ENCODE data around the gene ADGRG6.

The ADGRG6 gene

DNA sequence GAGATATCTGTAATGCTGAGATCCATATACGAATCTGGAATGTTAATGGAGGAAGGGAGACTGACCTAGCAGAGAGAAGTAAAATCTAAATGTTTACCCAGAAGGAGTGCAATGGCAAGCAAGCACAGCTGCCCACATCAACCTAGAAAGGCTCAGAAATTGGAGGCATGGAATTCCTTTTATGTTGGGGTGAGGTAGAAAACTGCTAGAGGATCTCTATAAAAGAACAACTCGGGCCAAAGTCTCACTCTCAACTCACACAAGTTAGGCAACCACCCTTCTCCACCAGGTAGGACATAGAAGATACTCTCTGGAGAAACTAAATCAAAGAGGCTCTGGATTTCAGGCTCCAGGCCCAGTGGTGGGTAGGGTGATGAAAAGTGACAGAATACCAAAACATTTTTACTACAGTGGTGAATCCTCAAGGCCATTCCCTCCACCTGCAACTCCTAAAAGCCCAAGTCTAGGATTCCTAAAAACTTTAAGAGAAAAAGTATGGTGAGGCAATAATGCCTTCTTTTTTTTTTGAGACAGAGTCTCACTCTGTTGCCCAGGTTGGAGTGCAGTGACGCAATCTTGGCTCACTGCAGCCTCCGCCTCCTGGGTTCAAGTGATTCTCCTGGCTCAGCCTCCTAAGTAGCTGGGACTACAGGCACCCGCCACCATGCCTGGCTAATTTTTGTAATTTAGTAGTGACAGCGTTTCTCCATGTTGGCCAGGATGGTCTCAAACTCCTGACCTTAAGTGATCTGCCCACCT, 9.5 kb upstream of the ADGRG6 start:
- no peak for DNase-seq

DNA sequence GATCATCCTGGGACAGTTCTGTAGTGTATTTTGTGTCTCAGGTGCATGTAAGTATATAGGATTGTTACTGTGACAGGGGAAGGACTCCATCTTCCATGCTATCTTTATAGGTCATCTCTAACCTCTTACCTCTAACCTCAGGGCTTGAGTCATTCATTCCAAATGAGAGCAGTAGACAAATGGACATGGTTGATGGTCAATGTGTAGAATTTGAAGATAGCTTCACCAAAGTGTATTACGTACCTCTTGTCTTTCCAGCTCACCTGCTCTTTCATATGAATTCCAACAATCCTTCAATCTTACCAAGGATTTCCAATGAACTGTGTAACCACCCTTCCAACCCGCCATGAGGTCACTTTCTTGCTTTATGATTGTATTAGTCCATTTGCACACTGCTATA, 8.7 kb upstream of the ADGRG6 start:
- DNase-seq: no peak

DNA sequence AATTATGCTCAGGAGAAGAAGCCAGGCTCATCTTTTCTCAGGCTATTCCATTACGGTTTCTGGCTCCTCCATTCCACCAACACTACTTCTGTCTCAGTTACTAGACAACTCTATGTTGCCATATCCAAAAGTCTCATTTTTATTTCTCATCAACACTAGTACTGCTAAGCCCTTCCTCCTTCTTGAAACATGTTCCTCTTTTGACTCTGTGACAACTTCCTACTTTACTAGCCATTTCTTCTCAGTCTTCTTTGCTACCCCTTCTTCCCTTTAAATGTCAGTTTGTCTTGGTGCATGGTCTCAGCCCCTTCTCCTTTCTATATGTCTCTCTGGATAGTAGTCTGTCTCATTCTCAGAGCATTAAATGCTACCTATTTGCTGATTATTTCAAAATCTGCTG, 7.1 kb upstream of the ADGRG6 start:
- no peak for DNase-seq

DNA sequence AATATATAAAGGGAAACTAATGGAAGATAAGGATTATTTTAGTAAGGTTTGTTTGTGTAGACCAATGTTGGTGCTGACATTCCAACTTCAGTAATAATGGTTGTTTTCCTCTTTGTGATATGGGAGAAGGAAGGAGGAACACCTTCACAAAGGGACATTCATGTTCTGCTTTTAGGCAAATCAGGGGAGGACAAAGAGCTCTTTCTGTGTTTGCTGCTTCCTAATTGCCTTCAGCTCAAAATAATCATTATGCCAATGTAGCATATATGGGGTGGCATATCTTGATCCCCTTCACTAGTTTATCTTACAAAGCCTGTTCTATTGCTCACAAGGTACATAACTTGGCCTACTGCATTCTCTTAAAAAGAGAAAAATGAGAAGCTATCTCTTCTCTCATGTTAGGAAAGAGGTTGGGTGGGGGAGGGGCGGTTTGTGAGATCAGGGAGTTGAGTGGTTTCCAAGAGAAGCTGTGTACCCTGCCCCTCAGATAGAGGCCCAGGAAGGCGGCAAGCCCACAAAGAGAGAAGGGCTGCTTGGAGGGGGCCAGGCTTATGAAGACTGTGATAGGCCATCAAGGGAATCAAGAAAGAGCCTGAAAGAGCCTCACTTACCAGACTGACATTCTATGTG, 4.7 kb upstream of the ADGRG6 start:
- DNase-seq: no peak

DNA sequence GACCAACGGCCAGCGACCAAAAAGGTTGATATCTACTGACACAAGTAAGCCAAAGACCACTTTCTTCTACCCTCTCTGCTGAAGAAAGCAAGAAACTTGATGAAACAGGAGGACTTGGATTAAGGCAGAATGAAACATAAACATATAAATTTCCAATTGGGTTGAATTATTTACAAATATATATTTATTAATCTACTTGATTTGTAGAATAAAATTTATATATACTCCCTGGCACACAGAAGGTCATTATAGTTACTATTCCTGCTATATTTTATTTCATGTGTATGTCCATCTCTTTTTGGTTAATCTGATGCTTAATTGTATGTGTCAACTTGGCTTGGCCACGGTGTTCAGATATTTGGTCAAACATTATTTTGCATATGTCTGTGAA, 4.2 kb upstream of the ADGRG6 start:
- DNase-seq: no peak

DNA sequence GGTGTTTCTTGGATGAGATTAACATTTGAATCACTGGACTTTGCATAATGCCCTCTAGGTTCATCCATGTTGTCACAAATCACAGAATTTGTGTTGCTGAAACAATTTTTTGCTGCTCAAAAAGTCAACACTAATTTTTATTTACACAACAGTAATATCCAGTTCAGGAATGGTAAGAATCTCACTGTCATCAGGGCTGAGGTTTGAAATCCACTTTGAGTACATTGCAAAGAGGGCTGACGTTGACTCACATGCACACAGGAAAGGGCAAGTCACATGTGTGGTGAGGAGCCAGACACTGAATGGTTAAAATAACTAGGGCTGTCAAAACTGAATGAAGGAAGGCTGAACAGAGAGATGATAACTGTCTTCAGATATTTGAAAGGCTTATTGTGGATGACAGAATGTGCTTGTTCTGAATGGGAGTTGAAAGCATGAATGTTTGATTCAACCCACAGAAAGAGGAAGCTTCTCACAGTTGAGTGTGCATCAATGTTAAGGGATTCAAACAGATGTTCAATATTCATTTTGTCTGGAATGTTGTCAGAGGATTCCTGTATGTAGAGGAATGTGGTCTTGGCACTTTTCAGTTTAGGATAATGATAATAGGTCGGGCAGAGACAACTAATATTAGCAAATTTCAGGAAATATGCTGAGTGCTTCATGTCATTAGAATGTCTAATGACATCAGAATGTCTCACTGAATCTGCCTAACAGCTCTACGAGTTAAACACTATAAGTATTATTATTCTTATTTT, 3.6 kb upstream of the ADGRG6 start:
- no peak for DNase-seq

DNA sequence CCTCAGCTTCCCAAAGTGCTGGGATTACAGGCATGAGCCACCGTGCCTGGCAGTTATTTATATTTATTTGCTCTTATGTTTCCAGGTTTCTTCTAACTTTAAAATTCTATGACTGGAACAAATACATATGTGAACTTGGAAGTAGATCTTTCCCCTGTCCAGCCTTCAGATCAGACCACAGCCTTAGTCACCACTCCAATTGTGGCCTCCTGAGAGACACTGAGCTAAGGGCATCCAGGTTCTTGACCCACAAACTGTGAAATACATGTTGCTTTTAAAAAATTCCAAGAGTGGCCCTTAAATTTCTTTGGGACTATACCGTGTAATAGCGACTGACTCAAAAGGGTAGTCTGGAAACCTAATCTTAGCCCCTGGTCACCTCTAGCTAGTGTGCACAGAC, 1.5 kb upstream of the ADGRG6 start:
- no peak for DNase-seq

DNA sequence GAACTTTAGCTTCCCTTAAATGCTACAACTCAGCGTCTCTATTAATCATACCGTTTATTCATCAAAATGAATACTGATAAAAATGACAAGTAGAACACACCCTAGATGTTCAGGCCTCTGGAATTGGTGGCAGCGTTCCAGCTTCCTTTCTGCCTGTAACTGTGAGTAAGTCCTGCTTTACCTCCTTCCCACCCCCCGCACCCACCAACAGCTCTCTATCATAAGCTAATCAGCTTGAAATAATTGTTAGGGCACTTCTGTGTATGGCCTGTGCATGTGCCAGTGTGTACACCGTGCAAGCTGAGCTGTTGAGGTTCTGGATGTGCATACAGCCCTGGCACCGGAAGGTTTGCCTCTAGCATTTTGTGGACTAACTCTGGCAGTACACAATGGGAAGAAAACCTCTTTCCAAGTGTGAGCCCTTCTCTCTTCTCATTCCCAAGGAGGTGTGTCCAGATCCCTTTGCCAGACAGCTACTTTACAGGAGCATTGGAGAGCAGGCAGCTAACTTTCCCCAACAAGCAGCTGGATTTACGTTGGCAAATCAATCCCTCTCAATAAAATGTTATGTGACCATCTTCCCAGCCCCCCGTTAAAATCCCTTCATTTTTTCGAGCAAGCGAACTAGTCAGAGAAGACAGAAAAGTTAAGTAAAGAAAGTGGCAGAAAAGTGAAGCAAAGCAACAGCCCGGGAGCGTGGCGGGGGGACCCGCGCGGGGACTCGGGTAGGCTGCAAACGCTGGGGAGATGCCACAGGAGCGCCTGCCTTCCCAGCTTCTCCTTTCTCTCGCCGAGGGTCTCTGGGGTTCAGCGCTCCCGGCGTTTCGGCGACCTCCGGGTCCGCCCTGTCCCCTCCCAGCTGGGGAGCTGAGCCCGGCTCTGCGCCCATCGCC, 803 bp upstream of the ADGRG6 start:
- DNase-seq: no peak

DNA sequence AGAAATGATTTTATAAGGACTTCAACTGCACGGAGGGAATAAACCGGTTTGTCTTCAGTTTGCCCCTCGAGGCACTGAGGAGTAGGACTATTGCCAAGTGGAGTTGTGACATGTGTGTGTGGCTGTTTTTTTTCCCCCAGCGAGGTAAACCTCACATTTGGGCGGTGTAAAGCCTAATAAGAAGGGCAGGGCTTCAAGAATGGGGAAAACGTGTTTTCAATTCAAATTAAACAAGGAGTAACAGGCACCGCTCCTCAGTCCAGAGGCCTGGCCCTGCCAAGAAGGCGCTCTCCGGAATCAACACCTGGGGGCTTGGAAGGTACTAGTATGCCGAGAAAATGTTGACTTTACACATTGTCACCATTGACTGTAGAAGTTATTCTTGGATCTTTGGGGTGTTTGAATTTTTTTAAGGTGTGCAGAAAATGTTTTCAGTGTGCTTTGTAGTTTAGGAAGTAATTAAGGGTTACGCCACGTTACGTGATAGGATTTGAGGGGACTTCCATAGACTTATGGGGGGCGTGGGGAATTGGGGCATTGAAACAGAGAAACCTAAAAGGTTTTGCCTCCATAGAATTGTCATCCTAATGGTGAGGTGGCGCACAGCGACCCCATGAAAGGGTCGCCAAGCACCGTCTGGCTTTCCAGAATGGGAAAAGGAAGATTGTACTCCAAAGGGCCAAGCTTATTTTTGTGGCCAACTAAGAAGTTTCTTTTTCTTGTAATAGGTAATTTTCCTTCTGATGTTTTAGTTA, 791 bp downstream of the ADGRG6 start:
- no peak for DNase-seq

DNA sequence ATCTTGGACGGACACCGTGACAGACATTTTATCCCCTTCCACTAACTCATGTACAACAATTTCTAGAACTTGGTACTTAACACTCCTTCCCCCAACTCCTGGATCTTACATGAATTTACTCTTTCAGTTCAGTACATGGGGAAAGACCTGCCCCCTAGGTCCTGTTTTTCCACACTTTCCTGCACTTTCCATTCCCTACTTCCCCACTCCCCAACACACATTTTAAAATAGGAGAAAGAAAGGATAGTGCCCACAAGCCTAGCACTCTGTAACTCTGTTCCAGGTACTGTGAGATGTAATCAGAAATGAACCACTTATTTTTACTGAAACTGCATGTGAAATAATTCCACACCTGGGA, 1.3 kb downstream of the ADGRG6 start:
- DNase-seq: no peak

DNA sequence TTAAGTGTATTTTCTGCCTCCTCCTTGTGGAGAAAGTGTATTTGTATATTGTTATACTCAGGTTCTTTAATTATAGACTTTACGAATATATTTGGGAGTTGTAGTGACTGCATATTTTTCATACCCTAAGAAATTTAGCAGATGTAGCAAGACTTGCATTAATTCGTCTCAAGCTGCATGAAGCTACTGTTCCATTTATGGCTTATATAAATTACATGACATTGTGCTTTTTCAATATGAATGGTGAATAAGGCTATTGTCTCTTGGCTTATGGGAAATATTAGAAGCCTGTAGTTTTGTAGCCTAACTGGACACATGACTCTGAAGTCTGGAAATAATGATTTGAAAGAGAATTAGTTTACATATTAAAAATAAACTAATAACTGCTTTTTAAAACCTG, 2.4 kb downstream of the ADGRG6 start:
- DNase-seq: no peak

DNA sequence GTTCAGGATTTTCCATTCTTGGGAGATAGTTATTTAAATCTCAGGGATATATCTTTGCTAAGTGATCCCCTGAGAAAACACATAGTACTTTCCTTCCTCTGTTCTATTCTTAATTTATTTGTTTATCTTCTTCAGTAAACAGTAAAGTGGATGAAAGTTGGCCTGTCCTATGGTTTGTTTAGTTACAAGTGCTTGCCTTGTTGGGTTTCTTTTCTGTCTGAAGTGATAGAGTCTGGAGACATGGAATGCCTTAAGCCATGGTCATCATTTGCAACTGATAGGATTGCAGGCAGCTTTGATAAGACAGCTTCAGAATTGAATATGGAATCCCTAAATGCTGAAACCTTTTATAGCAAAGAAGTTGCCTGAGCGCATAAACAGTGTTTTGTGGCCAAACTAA, 4.9 kb downstream of the ADGRG6 start:
- no peak for DNase-seq

DNA sequence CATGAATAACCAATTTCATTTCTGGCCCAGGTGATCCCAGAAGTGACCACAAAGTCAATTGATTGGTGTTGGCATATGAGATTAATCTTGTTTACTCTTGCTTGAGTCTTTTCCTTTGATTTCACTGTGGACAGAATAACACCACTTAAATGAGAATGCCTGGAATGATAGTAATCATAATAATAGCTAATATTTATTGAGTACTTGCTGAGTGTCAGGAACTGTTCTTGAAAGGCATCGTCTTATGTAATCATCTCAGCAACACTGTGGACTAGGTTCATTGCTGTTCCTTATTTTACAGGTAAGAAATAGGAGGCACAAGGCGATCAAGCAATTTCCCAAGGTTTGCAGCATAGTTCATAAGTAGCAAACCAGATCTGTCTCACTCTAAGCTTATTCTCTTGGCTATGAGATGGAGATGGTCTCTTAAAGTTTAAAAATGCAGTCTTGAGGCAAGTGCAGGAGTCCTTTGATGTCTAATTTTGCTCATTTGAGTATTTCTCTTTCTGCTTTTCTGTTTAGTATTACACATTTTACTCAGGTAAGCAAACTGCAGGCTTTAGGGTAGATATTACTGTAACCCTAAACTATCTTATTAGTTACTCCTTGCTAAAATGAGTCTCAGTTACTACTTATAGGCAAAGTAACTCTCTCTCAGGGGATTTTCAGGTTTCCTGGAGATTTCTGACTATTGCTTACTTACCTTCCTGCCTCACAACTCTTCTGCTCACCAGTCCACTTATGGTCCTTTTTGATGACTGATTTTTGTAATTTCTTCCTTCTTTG, 6.3 kb downstream of the ADGRG6 start:
- DNase-seq: no peak

DNA sequence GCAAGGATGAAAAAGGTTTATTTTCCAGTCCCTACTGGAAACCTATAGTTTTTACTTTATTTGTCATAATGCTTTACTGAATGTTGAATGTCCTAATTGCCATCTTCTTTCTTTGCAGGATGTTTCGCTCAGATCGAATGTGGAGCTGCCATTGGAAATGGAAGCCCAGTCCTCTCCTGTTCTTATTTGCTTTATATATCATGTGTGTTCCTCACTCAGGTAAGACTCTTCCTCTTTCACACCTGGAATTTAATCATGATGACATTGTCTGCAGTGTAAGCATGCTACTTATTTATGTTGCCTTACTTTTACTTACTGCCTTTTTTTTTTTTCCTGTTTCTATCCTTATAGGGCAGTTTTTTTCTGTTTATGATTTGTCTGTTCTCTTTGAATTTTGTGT, 7.6 kb downstream of the ADGRG6 start:
- DNase-seq: no peak

DNA sequence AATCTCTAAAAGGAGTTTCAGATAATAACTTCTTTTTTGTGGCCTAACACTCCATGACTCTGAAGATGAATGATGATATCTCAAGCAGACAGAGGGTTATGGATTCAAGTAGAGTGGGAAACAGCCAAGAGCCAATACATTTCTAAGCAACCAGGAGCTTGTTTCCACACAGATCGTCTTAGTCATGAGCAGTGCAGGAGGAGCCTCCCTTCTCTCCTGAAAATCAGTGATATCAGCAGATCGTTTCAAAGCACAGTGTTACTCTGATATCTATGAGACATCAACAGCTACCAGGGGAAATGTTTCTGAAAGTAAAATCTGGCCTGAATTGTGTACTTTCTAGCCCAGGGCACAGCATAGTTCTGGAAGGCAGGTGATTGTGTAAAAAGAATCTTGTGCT, 11.5 kb downstream of the ADGRG6 start:
- DNase-seq: no peak

DNA sequence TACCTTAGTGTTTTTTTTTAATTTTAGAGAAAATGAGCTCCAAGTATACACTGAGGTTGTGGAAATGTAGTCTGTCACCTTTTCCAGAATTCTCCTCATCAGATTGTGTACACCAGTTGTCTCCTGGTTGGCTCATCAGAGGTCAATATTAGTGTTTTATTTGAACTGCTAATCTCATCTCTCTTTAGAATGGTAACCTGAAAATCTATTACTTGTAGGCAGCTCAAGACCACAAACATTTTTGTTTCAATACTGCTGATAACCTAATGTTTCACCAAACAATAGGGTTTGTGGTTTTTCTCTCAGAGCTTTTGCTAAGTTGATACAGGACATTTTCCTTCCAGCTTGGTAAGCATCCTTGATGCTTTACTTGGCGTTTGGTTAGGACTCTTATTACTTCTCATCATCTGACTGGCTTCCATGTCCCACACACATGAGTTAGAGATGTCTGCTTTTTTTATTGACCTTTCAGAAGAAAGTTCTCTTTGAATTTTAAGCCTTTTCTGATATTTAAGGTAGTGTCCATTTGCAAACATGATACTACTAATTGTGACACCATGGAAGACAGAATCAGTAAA, 15.1 kb downstream of the ADGRG6 start:
- no peak for DNase-seq

DNA sequence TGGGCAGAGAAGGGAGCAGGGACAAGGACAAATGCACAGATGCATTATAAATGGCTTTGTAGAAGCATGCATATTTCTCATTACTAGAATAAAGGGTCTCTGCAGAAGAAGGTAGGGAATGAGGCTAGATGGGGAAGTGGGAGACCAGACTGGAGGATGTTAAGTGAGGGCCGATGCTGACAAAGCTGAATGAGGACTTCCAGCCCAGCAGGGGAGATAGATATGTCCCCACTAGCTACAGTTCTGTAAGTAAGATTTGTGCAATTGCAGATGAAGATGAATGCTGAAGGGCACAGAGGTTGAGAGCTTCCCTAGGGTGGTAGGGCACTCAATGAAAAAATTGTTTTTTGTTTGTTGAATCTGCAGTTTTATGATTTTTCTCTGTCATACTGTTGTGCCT, 16.9 kb downstream of the ADGRG6 start:
- DNase-seq: no peak

DNA sequence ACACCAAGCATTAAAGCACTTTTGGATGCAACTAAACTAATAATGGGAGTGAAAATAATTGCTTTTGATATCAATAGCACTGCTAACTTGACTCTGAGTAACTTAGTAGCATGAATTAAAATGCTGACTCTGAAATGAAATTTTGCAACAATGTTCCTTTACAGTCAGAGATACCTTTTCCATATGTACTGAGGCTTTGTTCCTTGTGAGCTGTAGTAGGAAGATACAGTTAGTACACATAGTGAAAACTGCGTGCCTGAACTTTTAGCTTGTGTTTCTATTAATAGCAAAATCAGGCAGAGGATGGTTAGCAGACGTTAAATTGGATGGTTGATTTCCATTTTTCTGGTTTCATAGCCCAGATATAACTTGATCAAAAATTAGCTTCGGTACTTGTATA, 18.6 kb downstream of the ADGRG6 start:
- no peak for DNase-seq

DNA sequence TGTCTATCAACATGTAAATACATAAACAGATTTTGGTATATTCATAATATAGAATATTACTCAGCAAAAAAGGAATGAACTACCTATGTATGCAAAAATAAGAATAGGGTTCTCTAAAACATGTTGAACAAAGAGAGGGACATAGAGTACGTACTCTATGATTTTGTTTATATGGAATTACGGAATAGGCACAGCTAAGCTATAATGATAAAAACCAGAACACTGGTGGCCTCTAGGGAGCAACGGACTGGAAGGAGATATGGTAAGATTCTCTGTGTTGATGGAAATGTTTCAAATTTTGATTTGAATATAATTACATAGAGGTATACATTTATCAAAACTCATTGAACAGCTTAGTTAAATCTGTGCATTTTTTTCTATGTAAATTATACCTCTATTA, 19.6 kb downstream of the ADGRG6 start:
- DNase-seq: no peak

DNA sequence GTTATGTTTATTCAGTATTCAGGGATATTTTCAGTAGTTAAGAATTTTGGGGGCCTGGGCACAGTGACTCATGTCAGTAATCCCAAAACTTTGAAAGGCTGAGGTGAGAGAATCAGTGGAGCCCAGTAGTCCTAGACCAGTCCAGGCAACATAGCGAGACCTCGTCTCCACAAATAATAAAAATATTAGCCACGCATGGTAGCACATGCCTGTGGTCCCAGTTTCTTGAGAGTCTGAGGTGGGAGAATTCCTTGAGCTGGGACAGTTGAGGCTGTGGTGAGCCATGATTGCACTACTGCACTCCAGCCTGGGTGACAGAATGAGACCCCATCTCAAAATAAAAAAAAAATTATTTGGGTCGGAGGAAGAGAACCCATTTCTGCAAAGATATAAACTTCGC, 20.3 kb downstream of the ADGRG6 start:
- no peak for DNase-seq

DNA sequence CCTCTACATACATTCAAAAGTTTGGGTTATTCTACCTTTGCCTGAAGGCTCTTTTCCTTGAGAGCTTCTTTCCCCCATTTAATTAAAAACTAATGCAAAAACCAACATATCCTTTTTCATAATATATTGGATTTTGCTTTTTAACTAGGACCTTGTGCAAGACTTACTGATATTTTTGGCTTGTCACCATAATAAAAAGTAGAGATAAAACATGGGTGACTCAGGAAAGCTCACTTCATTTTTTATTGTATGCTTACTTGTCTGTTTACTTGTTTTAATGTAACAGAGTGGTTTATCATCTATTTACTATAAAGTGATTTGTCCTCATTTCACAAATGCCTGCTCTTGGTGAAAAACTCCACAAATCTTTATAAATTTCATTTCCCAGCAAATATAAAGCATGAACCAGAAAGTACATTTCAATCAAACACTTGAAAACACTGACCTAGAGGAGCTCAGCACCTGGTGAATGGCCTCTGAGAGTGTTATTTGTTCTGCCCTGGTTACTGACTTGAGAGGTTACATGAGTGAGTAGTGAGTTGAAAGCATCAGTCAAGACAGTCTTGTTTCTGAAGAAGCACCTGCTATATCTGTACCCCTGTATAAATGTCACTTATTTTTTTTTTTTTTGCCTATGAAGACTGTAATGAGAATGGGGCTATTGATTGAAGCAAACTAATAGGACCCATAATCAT, 20.8 kb downstream of the ADGRG6 start:
- DNase-seq: no peak

Data from activated CD4-positive, CD25-positive, alpha-beta regulatory T cell treated with anti-CD3 and anti-CD28 coated beads, Interleukin-2, amount 50 U/mL, for 72 hours (primary cell).